T-helper 17 cell (primary cell): ENCODE measurements around the gene SYDE2. TPM values are rescaled to one million over a fixed set of nuclear protein-coding genes. Genes with fewer than 3 reads are reported as not detected.
A peak's percentile ranks its signal among the peaks of the same experiment; 100 is the strongest.
"Not testable (repeated sequence)": the region's sequence is repeated elsewhere in the genome, so short reads cannot be mapped to it uniquely, and the experiment has no call there.

Source experiments
- ATAC-seq: fragments of 150-1000 bp; cut with Tn5 transposase; 2 replicates; pipeline ENCODE4 v1.10.0; 2021; ENCODE audit warnings: mild to moderate bottlenecking, moderate library complexity
- DNase-seq, 3 donors: peaks; one replicate each; pipeline versions ENCODE4 v3.0.0 to v3.0.0-alpha.2; 2020 to 2021
- H3K9me3 ChIP-seq: one replicate; pipeline ENCODE4 v1.7.0; 2013; ENCODE audit warnings: low read length, mild to moderate bottlenecking; ENCODE audit not compliant: control insufficient read depth, poor library complexity, severe bottlenecking
- H3K27ac Mint-ChIP-seq: one replicate; pipeline ENCODE4 v1.8.0; 2022; ENCODE audit warnings: mild to moderate bottlenecking, moderate library complexity, mixed read lengths
- H3K27me3 Mint-ChIP-seq: one replicate; pipeline ENCODE4 v1.8.0; 2022; ENCODE audit warnings: mixed read lengths
- H3K36me3 Mint-ChIP-seq: one replicate; pipeline ENCODE4 v1.8.0; 2022; ENCODE audit warnings: low read depth, mixed read lengths
- H3K4me1 Mint-ChIP-seq: one replicate; pipeline ENCODE4 v1.8.0; 2022; ENCODE audit warnings: mild to moderate bottlenecking, mixed read lengths
- H3K4me3 Mint-ChIP-seq: one replicate; pipeline ENCODE4 v1.8.0; 2022; ENCODE audit warnings: mild to moderate bottlenecking, moderate library complexity, mixed read lengths
- total RNA-seq, 4 donors: library from RNA in 2 of 4; stranded (reverse) in 2 of 4; gene quantifications; one replicate each; pipeline ENCODE4 v1.2.3 and lab custom pipeline; 2022 to 2026

The SYDE2 gene
- total RNA-seq, 2 donors from 2014 or later = 2.7 to 2.8 TPM

GRCh38 chr1:85202092-85202863, 1.5 kb upstream of the SYDE2 start:
- Mint-ChIP-seq H3K27ac (peak overlapping the region; percentile 92), H3K4me1 (peaks cover 18% of the 10 kb centered on the region), H3K4me3 (peak overlapping the region; percentile 98), H3K27me3 (peaks cover 9% of the 10 kb centered on the region), H3K36me3 (peaks cover 3% of the 10 kb centered on the region)
- DNase-seq (no peak), ATAC-seq (no peak)
- no peaks in the 10 kb centered on the region for H3K9me3 ChIP-seq

DNA sequence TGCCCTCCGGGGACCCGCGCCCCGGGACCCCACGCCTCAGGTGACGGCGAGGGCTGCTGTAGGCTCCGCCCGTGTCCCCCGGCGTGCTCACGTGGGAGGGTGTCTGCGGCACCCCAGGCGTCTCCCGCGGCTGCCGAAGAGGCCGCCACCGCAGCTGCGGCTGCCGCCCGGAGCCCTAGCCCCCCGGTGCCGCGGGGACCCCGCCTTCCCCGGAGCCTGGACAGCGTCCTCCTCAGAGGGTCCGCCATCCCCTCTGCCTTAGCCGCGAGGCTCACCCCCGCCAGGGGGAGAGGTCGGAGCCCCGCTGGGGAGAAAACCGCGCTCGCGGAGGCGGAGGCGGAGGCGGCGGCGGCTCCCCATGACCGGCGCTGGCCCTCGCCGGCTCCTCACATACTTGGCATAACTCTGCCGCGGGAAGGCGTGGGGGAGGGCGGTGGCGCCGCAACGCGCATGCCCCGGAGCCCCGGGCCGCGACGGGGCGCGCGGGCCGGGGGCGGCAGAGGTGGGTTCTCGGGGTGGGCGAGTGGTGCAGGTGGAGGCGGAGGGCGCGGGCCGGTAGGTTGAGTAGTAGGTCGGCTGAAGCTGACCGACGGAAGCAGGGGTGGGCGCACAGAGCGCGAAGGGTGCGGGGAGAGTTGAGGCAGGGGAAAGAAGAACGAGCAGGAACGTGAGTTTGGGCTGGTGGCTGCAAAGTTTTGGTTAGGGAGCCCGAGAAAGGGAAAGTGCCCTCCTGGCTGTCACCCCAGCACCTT, 700 bp upstream of the SYDE2 start:
- Mint-ChIP-seq H3K4me3 (peak overlapping the region; percentile 98), H3K36me3 (peaks cover 3% of the 10 kb centered on the region), H3K27me3 (peaks cover 1% of the 10 kb centered on the region), H3K4me1 (peaks cover 18% of the 10 kb centered on the region), H3K27ac (peak overlapping the region; percentile 92)
- H3K9me3 ChIP-seq = no peaks in the 10 kb centered on the region
- DNase-seq (peak; percentile 57 to 63 (median 61)), ATAC-seq (peak; percentile 82)

DNA sequence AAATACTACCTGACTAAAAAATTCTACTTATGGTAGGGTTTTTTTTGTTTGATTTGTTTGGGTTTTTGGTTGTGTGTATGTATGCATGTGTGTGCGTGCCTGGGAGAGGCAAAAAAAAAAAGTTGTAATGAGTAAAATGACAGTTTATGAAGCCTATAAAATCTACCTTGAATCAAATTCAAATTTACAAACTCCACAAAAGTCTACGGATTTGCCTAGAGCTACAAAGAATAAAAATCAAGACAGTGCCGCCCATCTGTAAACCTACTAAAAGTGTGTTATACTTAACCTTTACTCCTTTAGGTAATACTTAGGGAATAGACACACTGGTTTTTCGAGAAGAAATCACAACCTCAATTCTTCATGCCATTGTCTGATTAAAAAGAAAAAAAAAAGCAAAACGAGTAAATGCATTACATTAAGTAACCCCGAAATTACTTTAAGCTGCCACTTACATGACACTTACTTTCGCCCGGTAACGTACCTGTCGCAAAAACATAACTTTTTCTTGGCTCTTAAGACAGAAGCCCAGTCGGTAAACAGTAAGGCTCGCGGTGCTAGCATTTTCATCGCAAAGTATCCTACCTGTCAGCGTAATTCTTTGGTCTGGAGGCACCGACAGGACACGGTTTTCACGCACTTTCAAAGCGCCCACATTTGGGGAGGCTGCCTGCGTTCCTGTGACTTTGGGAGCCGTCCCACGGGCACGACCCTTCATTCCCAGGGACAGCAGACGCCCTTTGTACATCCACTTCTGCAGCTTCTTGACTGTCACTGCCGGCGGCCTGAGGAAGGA, 951 bp downstream of the SYDE2 start:
- H3K27ac Mint-ChIP-seq = no peak overlapping the region
- H3K36me3 Mint-ChIP-seq = peaks cover 3% of the 10 kb centered on the region
- no peaks in the 10 kb centered on the region for H3K9me3 ChIP-seq
- H3K4me1 Mint-ChIP-seq = peaks cover 21% of the 10 kb centered on the region
- DNase-seq = peak in 1 of 3 donors; percentile 13
- no peak for ATAC-seq
- H3K27me3 Mint-ChIP-seq = no peaks in the 10 kb centered on the region
- peak overlapping the region; percentile 85 for H3K4me3 Mint-ChIP-seq

DNA sequence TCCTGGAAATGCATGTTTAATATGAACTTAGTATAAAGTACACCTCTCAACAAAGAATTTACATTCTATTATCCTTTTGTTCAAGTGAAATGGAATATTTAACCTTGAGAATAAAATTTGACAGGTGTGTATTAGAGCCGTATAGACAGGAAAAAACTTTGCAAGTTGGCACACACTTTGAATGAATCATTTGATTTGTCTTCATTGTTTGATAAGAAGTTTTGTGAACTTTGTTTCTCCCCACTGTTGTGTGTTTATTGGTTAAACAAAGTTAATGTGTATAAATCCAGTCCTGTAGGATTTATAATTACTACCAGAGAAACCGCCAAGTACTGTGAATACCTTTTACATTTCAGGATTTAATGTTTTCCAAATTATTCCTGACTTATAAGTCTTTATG, 2.0 kb downstream of the SYDE2 start:
- H3K4me1 Mint-ChIP-seq = peaks cover 21% of the 10 kb centered on the region
- H3K27me3 Mint-ChIP-seq = no peaks in the 10 kb centered on the region
- DNase-seq (no peak), ATAC-seq (no peak)
- H3K9me3 ChIP-seq = no peaks in the 10 kb centered on the region
- no peak overlapping the region for H3K4me3 Mint-ChIP-seq
- no peak overlapping the region for H3K27ac Mint-ChIP-seq
- H3K36me3 Mint-ChIP-seq = peaks cover 3% of the 10 kb centered on the region

DNA sequence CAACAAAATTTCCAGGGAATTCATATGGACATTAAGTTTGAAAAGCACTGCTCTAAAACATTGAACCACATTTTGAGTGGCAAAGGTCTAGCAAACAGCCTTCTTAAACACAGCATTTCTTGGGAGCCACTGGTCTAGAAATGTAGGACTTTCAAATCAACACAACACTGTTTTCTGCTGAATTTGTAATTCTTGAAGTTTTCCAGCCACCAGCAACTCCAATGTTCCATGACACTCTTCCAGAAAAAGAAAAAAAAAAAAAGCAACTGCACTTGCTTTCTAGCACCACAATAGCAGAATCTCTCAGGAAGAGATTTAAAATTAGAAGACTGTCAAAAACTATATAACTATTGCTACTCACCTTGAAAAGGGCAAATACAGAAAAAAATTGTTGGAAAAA, 4.5 kb downstream of the SYDE2 start:
- DNase-seq (no peak), ATAC-seq (no peak)
- Mint-ChIP-seq H3K36me3 (no peaks in the 10 kb centered on the region), H3K4me1 (peaks cover 14% of the 10 kb centered on the region), H3K4me3 (no peak overlapping the region), H3K27me3 (no peaks in the 10 kb centered on the region), H3K27ac (no peak overlapping the region)
- no peaks in the 10 kb centered on the region for H3K9me3 ChIP-seq

DNA sequence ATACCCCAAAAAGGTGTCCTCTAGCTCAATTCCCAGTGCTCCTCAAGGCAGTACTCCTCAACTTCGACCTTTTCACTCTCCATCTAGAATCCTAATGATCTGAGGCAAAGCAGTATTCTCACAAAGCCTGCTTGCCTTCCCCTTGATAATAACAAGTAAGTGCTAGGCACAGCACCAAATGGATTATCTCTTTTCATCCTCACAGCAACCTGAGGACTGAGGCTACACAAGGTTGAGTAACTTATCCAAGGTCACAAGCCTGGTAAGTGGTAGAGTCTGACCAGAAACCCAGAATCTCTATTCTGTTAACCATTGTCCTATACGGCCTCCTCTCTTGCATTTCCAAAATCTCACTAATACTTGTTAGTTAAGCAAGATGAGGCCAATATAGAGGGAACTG, 5.1 kb downstream of the SYDE2 start:
- ATAC-seq = no peak
- H3K4me3 Mint-ChIP-seq = no peak overlapping the region
- no peak overlapping the region for H3K27ac Mint-ChIP-seq
- no peaks in the 10 kb centered on the region for H3K9me3 ChIP-seq
- H3K4me1 Mint-ChIP-seq = peaks cover 17% of the 10 kb centered on the region
- H3K27me3 Mint-ChIP-seq = no peaks in the 10 kb centered on the region
- DNase-seq = no peak
- H3K36me3 Mint-ChIP-seq = no peaks in the 10 kb centered on the region

DNA sequence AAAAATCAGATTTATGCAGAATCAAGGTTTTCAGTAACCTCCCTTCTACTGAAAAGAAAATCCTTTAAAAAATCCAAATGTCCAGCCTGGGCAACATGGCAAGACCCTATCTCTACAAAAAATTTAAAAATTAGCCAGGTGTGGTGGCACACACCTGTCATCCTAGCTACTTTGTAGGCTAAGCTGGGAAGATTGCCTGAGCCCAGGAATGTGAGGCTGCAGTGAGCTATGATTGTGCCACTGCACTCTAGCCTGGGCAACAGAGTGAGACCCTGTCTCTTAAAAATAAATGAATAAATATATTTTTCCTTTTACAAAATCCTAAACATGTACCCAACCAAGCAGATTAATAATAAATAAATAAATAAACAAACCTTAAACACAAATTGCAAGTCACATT, 8.7 kb downstream of the SYDE2 start:
- not testable (repeated sequence) for H3K27ac Mint-ChIP-seq, DNase-seq, H3K27me3 Mint-ChIP-seq, H3K4me1 Mint-ChIP-seq, H3K9me3 ChIP-seq, ATAC-seq, H3K4me3 Mint-ChIP-seq, H3K36me3 Mint-ChIP-seq

- H3K4me3 Mint-ChIP-seq = no peak overlapping the region
- H3K4me1 Mint-ChIP-seq = peaks cover 5% of the 10 kb centered on the region
- no peaks in the 10 kb centered on the region for H3K27me3 Mint-ChIP-seq
- H3K9me3 ChIP-seq = no peaks in the 10 kb centered on the region
- no peak overlapping the region for H3K27ac Mint-ChIP-seq
- ATAC-seq (no peak), DNase-seq (no peak)
- peaks cover 2% of the 10 kb centered on the region for H3K36me3 Mint-ChIP-seq
These were observed 11.7 kb downstream of the SYDE2 start for GRCh38 chr1:85189120-85189519.

DNA sequence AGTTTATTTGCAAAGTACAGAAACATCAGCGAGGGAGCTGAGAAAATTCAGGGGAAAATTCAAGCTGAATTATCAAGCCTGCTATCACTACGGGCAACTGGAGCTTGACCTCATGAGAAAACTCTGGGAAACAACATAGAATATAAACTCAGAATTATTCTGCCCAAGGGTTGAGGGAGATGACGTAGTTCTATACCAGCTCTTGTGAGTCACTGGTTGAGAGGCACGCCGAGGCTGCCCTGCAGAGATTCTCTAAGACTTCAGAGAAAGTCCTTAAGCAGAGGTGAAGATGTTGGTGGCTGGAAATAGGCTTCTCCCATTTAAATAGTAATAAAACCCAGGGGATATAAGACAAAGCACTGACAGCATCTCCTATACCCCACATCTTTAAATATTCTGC, 12.3 kb downstream of the SYDE2 start:
- ATAC-seq = no peak
- no peak overlapping the region for H3K4me3 Mint-ChIP-seq
- H3K36me3 Mint-ChIP-seq = peaks cover 2% of the 10 kb centered on the region
- DNase-seq = no peak
- H3K27me3 Mint-ChIP-seq = no peaks in the 10 kb centered on the region
- H3K4me1 Mint-ChIP-seq = peaks cover 5% of the 10 kb centered on the region
- no peak overlapping the region for H3K27ac Mint-ChIP-seq
- no peaks in the 10 kb centered on the region for H3K9me3 ChIP-seq

- not testable (repeated sequence) for H3K27me3 Mint-ChIP-seq, H3K4me3 Mint-ChIP-seq, H3K4me1 Mint-ChIP-seq, ATAC-seq, H3K9me3 ChIP-seq, H3K27ac Mint-ChIP-seq, DNase-seq, H3K36me3 Mint-ChIP-seq
These were observed 13.8 kb downstream of the SYDE2 start for GRCh38 chr1:85187021-85187420.

DNA sequence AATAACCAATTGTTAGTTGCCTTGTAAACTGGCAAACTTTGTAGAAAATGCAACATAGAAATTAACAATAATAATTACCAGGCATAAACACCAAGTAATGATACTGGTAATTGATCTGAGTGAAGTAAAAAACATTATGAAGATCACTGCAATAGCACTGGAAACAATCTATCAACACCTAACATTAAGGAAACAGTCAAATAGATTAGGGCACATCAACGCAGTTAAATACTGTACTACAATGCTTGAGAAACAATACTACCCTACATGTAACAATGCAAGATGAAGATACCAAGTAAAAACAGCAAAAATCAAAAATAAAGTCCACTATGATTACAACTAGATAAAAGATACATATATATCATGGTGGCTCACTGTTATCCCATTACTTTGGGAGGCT, 16.6 kb downstream of the SYDE2 start:
- Mint-ChIP-seq H3K27ac (no peak overlapping the region), H3K27me3 (no peaks in the 10 kb centered on the region)
- no peak for DNase-seq

DNA sequence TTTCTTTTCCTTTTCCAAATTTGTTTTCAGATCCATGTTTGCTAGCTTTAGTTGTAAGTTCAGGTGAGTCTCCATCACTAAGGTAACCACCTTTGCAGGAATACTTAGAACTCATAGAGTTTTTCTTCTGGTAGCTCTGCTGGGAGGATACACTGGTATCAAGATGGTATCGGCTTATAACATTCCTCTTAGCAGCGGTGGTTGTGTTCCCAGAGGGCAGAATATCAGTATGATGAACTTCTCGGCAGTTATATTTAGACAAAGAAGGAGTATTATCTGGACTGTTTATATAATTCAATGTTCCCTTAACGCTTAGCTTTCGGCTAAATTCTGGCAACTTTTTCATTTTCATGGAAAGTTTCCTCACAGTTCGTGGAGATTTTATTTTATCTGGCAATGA, 18.1 kb downstream of the SYDE2 start:
- H3K9me3 ChIP-seq = no peaks in the 10 kb centered on the region
- peaks cover 4% of the 10 kb centered on the region for H3K4me1 Mint-ChIP-seq
- H3K36me3 Mint-ChIP-seq = no peaks in the 10 kb centered on the region
- H3K4me3 Mint-ChIP-seq = no peak overlapping the region
- ATAC-seq (no peak), DNase-seq (no peak)
- no peak overlapping the region for H3K27ac Mint-ChIP-seq
- H3K27me3 Mint-ChIP-seq = no peaks in the 10 kb centered on the region

More for the DNA sequence above, 16.6 kb downstream of the SYDE2 start:
- no peaks in the 10 kb centered on the region for H3K36me3 Mint-ChIP-seq
- H3K4me3 Mint-ChIP-seq = no peak overlapping the region
- ATAC-seq = no peak
- H3K4me1 Mint-ChIP-seq = peaks cover 6% of the 10 kb centered on the region
- H3K9me3 ChIP-seq = no peaks in the 10 kb centered on the region

GRCh38 chr1:85180869-85181268, 19.9 kb downstream of the SYDE2 start:
- H3K27me3 Mint-ChIP-seq = no peaks in the 10 kb centered on the region
- no peaks in the 10 kb centered on the region for H3K9me3 ChIP-seq
- H3K4me3 Mint-ChIP-seq = no peak overlapping the region
- peaks cover 6% of the 10 kb centered on the region for H3K4me1 Mint-ChIP-seq
- no peak for ATAC-seq
- H3K27ac Mint-ChIP-seq = no peak overlapping the region
- H3K36me3 Mint-ChIP-seq = peaks cover 2% of the 10 kb centered on the region
- DNase-seq = no peak
